IMR-90 (cell line): ENCODE data around the gene ALKAL2. TPM values are rescaled to one million over a fixed set of nuclear protein-coding genes. Genes with fewer than 3 reads are reported as not detected.

Experiments used
- ATAC-seq: fragments of 200-7000 bp; cut with Tn5 transposase; 2 replicates; pipeline ENCODE4 v1.9.1; 2020; ENCODE audit warnings: low read depth, mild to moderate bottlenecking, moderate library complexity
- BruUV-seq: library from RNA; stranded (reverse); fragments of 400-500 nt; replicated peaks from 2 replicates; lab custom pipeline; 2021; lab: Mats Ljungman, UMichigan
- CTCF ChIA-PET: fragments of 300-600 bp; formaldehyde crosslinking; extraction: SDS; loops from one replicate; lab custom pipeline; 2021; ENCODE audit warnings: antibody characterized with exemption; lab: Yijun Ruan, JAX
- POLR2A ChIA-PET: fragments of 300-600 bp; sonication (Branson Sonifier 250); formaldehyde crosslinking; loops from one replicate; lab custom pipeline; 2022; ENCODE audit warnings: antibody characterized with exemption; ENCODE audit not compliant: unreplicated experiment; lab: Charles Lee
- DNase-seq: peaks from one replicate; pipeline ENCODE4 v3.0.0; 2013
- H2AFZ ChIP-seq: replicated peaks from 2 replicates; pipeline ENCODE3; 2013; ENCODE audit warnings: low read length, mild to moderate bottlenecking; ENCODE audit not compliant: poor library complexity
- H2AK5ac ChIP-seq: 2 replicates; pipeline ENCODE4 v1.6.1; 2013; ENCODE audit warnings: low read depth, low read length, inconsistent platforms
- H2AK9ac ChIP-seq: replicated peaks from 2 replicates; pipeline ENCODE3; 2013; ENCODE audit warnings: mild to moderate bottlenecking, low read depth, low read length, moderate library complexity; ENCODE audit not compliant: poor library complexity
- H2BK120ac ChIP-seq: 2 replicates; pipeline ENCODE4 v1.6.1; 2013; ENCODE audit warnings: low read depth, low read length, inconsistent platforms
- H2BK15ac ChIP-seq: 3 replicates; pipeline ENCODE4 v1.6.1; 2013; ENCODE audit warnings: low read depth, low read length, inconsistent platforms
- H2BK20ac ChIP-seq: 2 replicates; pipeline ENCODE4 v1.6.1; 2013; ENCODE audit warnings: low read depth, mild to moderate bottlenecking, inconsistent platforms, low read length, moderate library complexity
- H2BK5ac ChIP-seq: 2 replicates; pipeline ENCODE4 v1.6.1; 2013; ENCODE audit warnings: mild to moderate bottlenecking, low read depth, low read length, inconsistent platforms; ENCODE audit not compliant: poor library complexity, severe bottlenecking
- H3K14ac ChIP-seq: replicated peaks from 2 replicates; pipeline ENCODE4 v1.6.1; 2013; ENCODE audit warnings: low read depth, low read length, inconsistent platforms
- H3K18ac ChIP-seq: 2 replicates; pipeline ENCODE4 v1.6.1; 2013; ENCODE audit warnings: low read depth, low read length, control low read depth
- H3K23ac ChIP-seq: 2 replicates; pipeline ENCODE4 v1.6.1; 2013; ENCODE audit warnings: low read depth, low read length, inconsistent platforms
- H3K27ac ChIP-seq: 2 replicates; pipeline ENCODE4 v1.5.1; 2013; ENCODE audit warnings: mild to moderate bottlenecking, control low read depth, low read length; ENCODE audit not compliant: insufficient read depth
- H3K27me3 ChIP-seq: 2 replicates; pipeline ENCODE4 v1.6.1; 2013; ENCODE audit warnings: low read length; ENCODE audit not compliant: control insufficient read depth, insufficient read depth
- H3K36me3 ChIP-seq: 2 replicates; pipeline ENCODE4 v1.6.1; 2013; ENCODE audit warnings: low read length, mixed read lengths; ENCODE audit not compliant: control insufficient read depth, insufficient read depth
- H3K4ac ChIP-seq: 2 replicates; pipeline ENCODE4 v1.6.1; 2013; ENCODE audit warnings: low read depth, low read length, inconsistent platforms
- H3K4me1 ChIP-seq: 2 replicates; pipeline ENCODE4 v1.6.1; 2013; ENCODE audit warnings: low read length, mixed read lengths; ENCODE audit not compliant: control insufficient read depth, insufficient read depth
- H3K4me2 ChIP-seq: 2 replicates; pipeline ENCODE4 v1.6.1; 2013; ENCODE audit warnings: low read depth, mild to moderate bottlenecking, control low read depth, low read length, moderate library complexity
- H3K4me3 ChIP-seq: 2 replicates; pipeline ENCODE4 v1.5.1; 2013; ENCODE audit warnings: low read depth, mild to moderate bottlenecking, control low read depth, low read length, moderate library complexity; ENCODE audit not compliant: insufficient read depth
- H3K56ac ChIP-seq: 2 replicates; pipeline ENCODE4 v1.6.1; 2013; ENCODE audit warnings: low read length, inconsistent platforms; ENCODE audit not compliant: insufficient read depth; ENCODE audit errors: extremely low read depth
- H3K79me1 ChIP-seq, 2 experiments: 2 replicates each; pipeline ENCODE4 v1.6.1; 2013; ENCODE audit warnings: low read length in 2 of 2, inconsistent platforms in 1 of 2, low read depth in 1 of 2
- H3K9ac ChIP-seq: 2 replicates; pipeline ENCODE4 v1.6.1; 2013; ENCODE audit warnings: low read depth, low read length, control low read depth
- H3K9me1 ChIP-seq: 2 replicates; pipeline ENCODE4 v1.6.1; 2013; ENCODE audit warnings: low read length, inconsistent platforms; ENCODE audit not compliant: insufficient read depth
- H3K9me3 ChIP-seq: 2 replicates; pipeline ENCODE4 v1.6.1; 2013; ENCODE audit warnings: low read length; ENCODE audit not compliant: control insufficient read depth, insufficient read depth
- H4K20me1 ChIP-seq: 2 replicates; pipeline ENCODE4 v1.6.1; 2013; ENCODE audit warnings: low read length, inconsistent platforms; ENCODE audit not compliant: insufficient read depth
- H4K5ac ChIP-seq: 2 replicates; pipeline ENCODE4 v1.6.1; 2013; ENCODE audit warnings: mild to moderate bottlenecking, low read depth, low read length, control low read depth
- H4K8ac ChIP-seq, 2 experiments: 2 replicates each; pipeline ENCODE4 v1.6.1; 2013; ENCODE audit warnings: low read depth in 2 of 2, low read length in 2 of 2, control low read depth in 1 of 2, inconsistent platforms in 1 of 2
- H4K91ac ChIP-seq: 2 replicates; pipeline ENCODE4 v1.6.1; 2013; ENCODE audit warnings: low read depth, low read length, inconsistent platforms; ENCODE audit not compliant: insufficient read depth
- BHLHE40 ChIP-seq: fragments of 150-350 bp; IDR thresholded peaks from 2 replicates; pipeline ENCODE4 v1.6.1; 2016; ENCODE audit warnings: mild to moderate bottlenecking, low read depth, low read length
- CEBPB ChIP-seq: IDR thresholded peaks from 2 replicates; pipeline ENCODE4 v1.6.1; 2012; ENCODE audit warnings: low read depth, low read length, improper control_type of control experiment
- CHD1 ChIP-seq: IDR thresholded peaks from 2 replicates; pipeline ENCODE4 v1.6.1; 2012; ENCODE audit warnings: low read depth, low read length, improper control_type of control experiment
- FOS ChIP-seq: fragments of 150-350 bp; IDR thresholded peaks from 2 replicates; pipeline ENCODE4 v1.6.1; 2016; ENCODE audit warnings: low read depth, low read length
- MAFK ChIP-seq: IDR thresholded peaks from 2 replicates; pipeline ENCODE4 v1.6.1; 2012; ENCODE audit warnings: low read depth, low read length, improper control_type of control experiment
- MAZ ChIP-seq: IDR thresholded peaks from 2 replicates; pipeline ENCODE4 v1.6.1; 2012; ENCODE audit warnings: low read depth, mild to moderate bottlenecking, low read length, improper control_type of control experiment, moderate library complexity, borderline replicate concordance
- MXI1 ChIP-seq: IDR thresholded peaks from 2 replicates; pipeline ENCODE4 v1.6.1; 2012; ENCODE audit warnings: low read depth, mild to moderate bottlenecking, low read length, moderate library complexity, borderline replicate concordance
- NFE2L2 ChIP-seq: fragments of 150-350 bp; IDR thresholded peaks from 2 replicates; pipeline ENCODE4 v1.6.1; 2016; ENCODE audit warnings: low read depth, mild to moderate bottlenecking, low read length
- POLR2A ChIP-seq: IDR thresholded peaks from 2 replicates; pipeline ENCODE4 v1.6.1; 2012; ENCODE audit warnings: mild to moderate bottlenecking, low read depth, low read length
- RAD21 ChIP-seq: IDR thresholded peaks from 2 replicates; pipeline ENCODE4 v1.6.1; 2012; ENCODE audit warnings: low read length, improper control_type of control experiment
- RFX5 ChIP-seq: IDR thresholded peaks from 2 replicates; pipeline ENCODE4 v1.8.0; 2012; ENCODE audit warnings: low read depth, mild to moderate bottlenecking, low read length, moderate library complexity
- WGBS, 2 experiments: methylation state at CpG; one replicate each; pipeline versions ENCODE4 v1.1.5 to v1.1.7; 2013; ENCODE audit warnings: missing lambda C conversion rate in 2 of 2; ENCODE audit not compliant: insufficient read length in 1 of 2; ENCODE audit errors: extremely low coverage in 2 of 2; 5-methylcytosine and 5-hydroxymethylcytosine counted together
- dilution Hi-C: fragments of 300-500 bp; cut with HindIII; formaldehyde crosslinking; loops from one replicate; pipeline ENCODE4 v1.14.3; 2018; ENCODE audit warnings: low sequenced_read_pairs; ENCODE audit not compliant: unreplicated experiment
- in situ Hi-C: fragments of 300-500 bp; cut with MboI; formaldehyde crosslinking; loops from 3 replicates; pipeline ENCODE4 v1.14.3; 2019; ENCODE audit warnings: low sequenced_read_pairs, inconsistent platforms, mixed read lengths
- intact Hi-C: fragments of 100-400 bp; cut with micrococcal nuclease; formaldehyde crosslinking; loops from 2 replicates; pipeline ENCODE4 v1.10.0; 2022
- polyA plus RNA-seq, 3 experiments: library from polyadenylated mRNA; depleted of rRNA; stranded (reverse); fragments of >200 nt; gene quantifications; 2 replicates each; pipeline ENCODE4 v1.2.3, GENCODE V29; 2012; ENCODE audit warnings: low replicate concordance in 1 of 3
- total RNA-seq: library from RNA; depleted of rRNA; stranded (reverse); fragments of >200 nt; gene quantifications from 2 replicates; pipeline ENCODE4 v1.2.3, GENCODE V29; 2012
- TF ChIP-seq, protein P1 (sequence below): conservative IDR thresholded peaks from 2 replicates; pipeline ENCODE4 v1.5.1; 2012; ENCODE audit warnings: mild to moderate bottlenecking, low read depth, low read length, improper control_type of control experiment

ALKAL2 gene
- total and polyA plus RNA-seq, 2 of the 4 experiments (the other 2 are of a cell fraction): not detected

DNA sequence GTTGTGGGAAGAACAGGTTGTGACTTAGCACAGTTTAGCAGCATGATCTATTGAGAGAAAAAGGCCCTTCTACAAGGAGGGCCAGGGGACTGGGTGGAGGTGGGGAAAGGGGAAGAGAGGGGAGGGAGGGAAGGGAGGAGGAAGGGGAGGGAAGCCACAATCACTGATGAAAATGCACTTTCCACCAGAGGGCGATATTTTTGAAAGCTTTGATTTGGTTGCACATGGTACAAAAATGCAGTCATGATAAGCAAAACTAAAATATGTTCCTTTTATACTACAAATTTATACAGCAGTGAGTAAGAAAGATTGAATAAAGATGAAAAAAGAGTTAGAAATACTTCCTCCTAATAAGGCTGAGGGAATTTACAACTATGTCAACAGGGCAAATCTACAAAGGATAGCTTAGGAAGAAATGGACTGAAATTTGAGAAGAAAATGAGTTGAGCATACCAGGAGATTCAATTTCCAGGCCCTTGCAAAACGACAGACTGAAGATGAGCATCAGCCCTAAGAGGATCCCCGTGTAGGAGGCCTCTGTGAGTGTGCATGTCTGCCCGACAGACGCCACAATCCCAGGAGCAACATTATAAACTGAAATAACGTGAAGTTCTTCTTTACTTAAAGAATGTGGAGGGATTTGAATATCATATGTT, 41.3 kb downstream of the ALKAL2 start (continued):
- TF ChIP-seq NFE2L2 (no peak), CHD1 (no peak)

DNA sequence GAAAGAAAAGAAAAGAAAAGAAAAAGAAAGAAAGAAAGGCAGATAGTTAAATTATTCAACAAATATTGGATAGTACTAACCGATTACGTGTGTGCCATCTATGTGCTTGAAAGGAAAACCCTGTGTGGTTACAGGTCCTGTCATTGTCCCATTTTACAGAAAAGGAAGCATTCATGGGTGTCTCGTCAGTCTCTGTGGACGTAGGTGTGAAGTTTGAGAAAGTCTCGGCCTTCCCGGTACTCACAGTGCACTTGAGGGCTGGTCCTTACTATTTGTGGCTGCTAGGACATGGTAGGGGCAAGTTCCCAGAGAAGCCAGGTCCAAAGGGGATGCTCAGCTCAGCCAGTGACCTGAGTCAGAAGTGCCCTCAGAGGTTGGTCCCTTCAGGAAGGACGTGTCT, 43.3 kb downstream of the ALKAL2 start:
- intact Hi-C loops: no loop called here
- no peaks in the 10 kb centered on the region for H3K27me3 ChIP-seq
- H4K8ac ChIP-seq: no peak overlapping the region
- no peaks in the 10 kb centered on the region; the same call in 1 of the 2 replicates for H3K4me1 ChIP-seq
- no peak overlapping the region; the same call in 1 of the 2 replicates for H3K56ac ChIP-seq
- H3K9me1 ChIP-seq: 0 out of 2 replicates have a peak, but pooled peaks cover 3% of the 10 kb centered on the region
- H2BK5ac ChIP-seq: no peak overlapping the region
- H3K9me3 ChIP-seq: no peaks in the 10 kb centered on the region
- dilution Hi-C loops: no loop called here
- TF ChIP-seq RAD21 (no peak), POLR2A (no peak), MXI1 (no peak), CEBPB (no peak), BHLHE40 (no peak), MAZ (no peak), RFX5 (no peak), FOS (no peak), MAFK (no peak), NFE2L2 (no peak)
- TF ChIP-seq, protein P1, sequence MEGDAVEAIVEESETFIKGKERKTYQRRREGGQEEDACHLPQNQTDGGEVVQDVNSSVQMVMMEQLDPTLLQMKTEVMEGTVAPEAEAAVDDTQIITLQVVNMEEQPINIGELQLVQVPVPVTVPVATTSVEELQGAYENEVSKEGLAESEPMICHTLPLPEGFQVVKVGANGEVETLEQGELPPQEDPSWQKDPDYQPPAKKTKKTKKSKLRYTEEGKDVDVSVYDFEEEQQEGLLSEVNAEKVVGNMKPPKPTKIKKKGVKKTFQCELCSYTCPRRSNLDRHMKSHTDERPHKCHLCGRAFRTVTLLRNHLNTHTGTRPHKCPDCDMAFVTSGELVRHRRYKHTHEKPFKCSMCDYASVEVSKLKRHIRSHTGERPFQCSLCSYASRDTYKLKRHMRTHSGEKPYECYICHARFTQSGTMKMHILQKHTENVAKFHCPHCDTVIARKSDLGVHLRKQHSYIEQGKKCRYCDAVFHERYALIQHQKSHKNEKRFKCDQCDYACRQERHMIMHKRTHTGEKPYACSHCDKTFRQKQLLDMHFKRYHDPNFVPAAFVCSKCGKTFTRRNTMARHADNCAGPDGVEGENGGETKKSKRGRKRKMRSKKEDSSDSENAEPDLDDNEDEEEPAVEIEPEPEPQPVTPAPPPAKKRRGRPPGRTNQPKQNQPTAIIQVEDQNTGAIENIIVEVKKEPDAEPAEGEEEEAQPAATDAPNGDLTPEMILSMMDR: no peak
- H3K23ac ChIP-seq: no peak overlapping the region; the same call in 1 of the 2 replicates
- ChIA-PET CTCF (no interaction called here), POLR2A (no interaction called here)
- no TSS peak for BruUV-seq
- H3K9ac ChIP-seq: no peak overlapping the region
- no peak for ATAC-seq
- no peak overlapping the region for H3K27ac ChIP-seq
- WGBS, 2 experiments: 100% methylated on average over 1 of the region's 7 CpGs; no CpG with 5 or more reads in 1 of the 2 experiments
- no peak overlapping the region for H3K4me2 ChIP-seq
- no peaks in the 10 kb centered on the region for H4K20me1 ChIP-seq
- no peak overlapping the region for H3K18ac ChIP-seq
- in situ Hi-C loops: loop anchor here (10.0 kb wide), 2 partner anchors 420 to 1300 kb away; no protein-coding TSS in a partner anchor
- H3K36me3 ChIP-seq: peaks cover 23% of the 10 kb centered on the region
- no peak overlapping the region for H2AK9ac ChIP-seq
- no peak overlapping the region for H2BK120ac ChIP-seq
- H4K5ac ChIP-seq: no peak overlapping the region
- no peak overlapping the region for H3K4me3 ChIP-seq
- no peak overlapping the region for H2BK20ac ChIP-seq
- no peak overlapping the region for H2AFZ ChIP-seq
- H3K14ac ChIP-seq: no peak overlapping the region
- no peak for DNase-seq
- H3K79me1 ChIP-seq: no peaks in the 10 kb centered on the region
- H2AK5ac ChIP-seq: no peak overlapping the region
- H4K91ac ChIP-seq: no peak overlapping the region
- no peak overlapping the region for H3K4ac ChIP-seq
- H2BK15ac ChIP-seq: no peak overlapping the region
